ENCODE measurements around the gene EPB41L2. TPM values are rescaled to one million over a fixed set of nuclear protein-coding genes. Genes with fewer than 3 reads are reported as not detected.

EPB41L2 gene
- total RNA-seq (10 to 100 TPM in 1 of 2 experiments, 1 to 10 TPM in 1; 9.5 to 12.3 TPM), total RNA-seq (6.6 to 45.2 (median 17.0) reads per million in 172 experiments)
- 8.0 TPM for polyA plus RNA-seq (2013, experiment 1 of 2)
- polyA plus RNA-seq (2013, experiment 2 of 2): 10.7 TPM

DNA sequence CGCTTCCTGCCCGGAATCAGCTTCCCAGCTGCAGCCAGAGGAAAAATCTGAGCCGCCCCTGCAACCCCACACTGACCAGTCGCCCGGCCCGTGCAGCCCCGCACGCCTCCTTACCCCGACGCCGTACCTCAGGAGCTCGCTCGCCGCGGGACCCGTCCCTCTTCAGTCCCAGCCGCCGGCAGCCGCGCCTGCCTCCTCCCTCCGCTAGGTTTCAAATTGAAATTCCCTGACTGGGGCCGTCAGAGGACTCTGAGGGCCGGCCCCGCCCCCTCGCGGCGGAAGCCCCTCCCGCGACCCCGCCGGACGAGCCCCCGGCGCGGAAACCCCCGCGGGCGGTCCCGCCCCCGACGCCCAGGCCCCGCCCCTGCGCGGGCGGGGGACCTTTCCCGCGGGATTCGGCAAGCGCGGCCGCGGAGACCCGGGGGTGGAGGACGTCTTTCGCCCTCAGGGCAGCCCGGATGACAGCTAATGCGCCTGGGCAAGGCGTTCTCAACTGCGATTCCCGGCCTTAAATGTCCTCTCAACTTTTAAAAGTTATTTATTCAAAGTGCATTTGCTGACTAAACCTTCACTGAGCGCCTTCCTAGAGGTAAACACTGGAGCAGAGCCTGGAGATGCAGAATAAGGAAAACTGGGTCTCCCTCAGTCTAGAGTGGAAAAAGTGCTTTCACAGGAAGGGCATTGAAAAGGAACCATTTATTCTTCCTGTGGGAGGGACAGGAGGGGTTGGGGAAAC lies at the start of gene EPB41L2:
TSS of gene EPB41L2 (minus strand) at position 218 of the 736 bp plus-strand sequence. CDS start 106,760 bp downstream, outside the sequence.
- Histone ChIP-seq H3K27me3 (ENCODE audit: control insufficient read depth in 1 of 2, insufficient read depth in 2 of 2, low read length in 2 of 2) (no peaks in the 10 kb centered on the region), H3K36me3 (ENCODE audit: insufficient read depth, low read length) (no peaks in the 10 kb centered on the region), H3K4me3 (ENCODE audit: low read length) (peak within 1 kb of the TSS; percentile 86), H3K27ac (ENCODE audit: low read depth in 1 of 2, low read length in 2 of 2) (no peak within 1 kb of the TSS), H3K9me3 (ENCODE audit: control insufficient read depth in 1 of 2, insufficient read depth in 1 of 2, low read length in 2 of 2) (no peaks in the 10 kb centered on the region), H3K4me1 (ENCODE audit: insufficient read depth, low read length) (peaks cover 18% of the 10 kb centered on the region)
- Mint-ChIP-seq H3K4me1 (ENCODE audit: low read depth) (peaks cover 26% of the 10 kb centered on the region), H3K36me3 (ENCODE audit: low read depth) (no peaks in the 10 kb centered on the region), H3K27me3 (no peaks in the 10 kb centered on the region), H3K27ac (peak within 1 kb of the TSS; percentile 45), H3K9me3 (no peaks in the 10 kb centered on the region), H3K4me3 (peak within 1 kb of the TSS; percentile 91)
- CTCF ChIA-PET: no interaction called here
- POLR2A ChIA-PET: no interaction called here
- peak; percentile 88 for ATAC-seq (ENCODE audit: poor library complexity)
- intact Hi-C loops (cut with DNase I, micrococcal nuclease): loop anchor here in 1 of 2 experiments (5.0 kb wide), 2 partner anchors 54 to 564 kb away; partner anchors contain the start of gene MED23
- DNase-seq: peak; percentile 51 to 92 (median 72)
- TF ChIP-seq, protein P1, sequence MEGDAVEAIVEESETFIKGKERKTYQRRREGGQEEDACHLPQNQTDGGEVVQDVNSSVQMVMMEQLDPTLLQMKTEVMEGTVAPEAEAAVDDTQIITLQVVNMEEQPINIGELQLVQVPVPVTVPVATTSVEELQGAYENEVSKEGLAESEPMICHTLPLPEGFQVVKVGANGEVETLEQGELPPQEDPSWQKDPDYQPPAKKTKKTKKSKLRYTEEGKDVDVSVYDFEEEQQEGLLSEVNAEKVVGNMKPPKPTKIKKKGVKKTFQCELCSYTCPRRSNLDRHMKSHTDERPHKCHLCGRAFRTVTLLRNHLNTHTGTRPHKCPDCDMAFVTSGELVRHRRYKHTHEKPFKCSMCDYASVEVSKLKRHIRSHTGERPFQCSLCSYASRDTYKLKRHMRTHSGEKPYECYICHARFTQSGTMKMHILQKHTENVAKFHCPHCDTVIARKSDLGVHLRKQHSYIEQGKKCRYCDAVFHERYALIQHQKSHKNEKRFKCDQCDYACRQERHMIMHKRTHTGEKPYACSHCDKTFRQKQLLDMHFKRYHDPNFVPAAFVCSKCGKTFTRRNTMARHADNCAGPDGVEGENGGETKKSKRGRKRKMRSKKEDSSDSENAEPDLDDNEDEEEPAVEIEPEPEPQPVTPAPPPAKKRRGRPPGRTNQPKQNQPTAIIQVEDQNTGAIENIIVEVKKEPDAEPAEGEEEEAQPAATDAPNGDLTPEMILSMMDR (IDR thresholded peaks at IDR 0.05): no peak

- intact Hi-C loops (cut with DNase I, micrococcal nuclease): no loop called here
- CTCF ChIA-PET: no interaction called here
Measured at GRCh38 chr6:131112249-131112648, 49.2 kb upstream of the EPB41L2 start.

GRCh38 chr6:131107151-131107550 lies 44.1 kb upstream of the EPB41L2 start:
- DNase-seq (no peak), ATAC-seq (ENCODE audit: poor library complexity) (no peak)
- Histone ChIP-seq H3K4me3 (ENCODE audit: low read length) (no peak overlapping the region), H3K36me3 (ENCODE audit: insufficient read depth, low read length) (no peaks in the 10 kb centered on the region), H3K9me3 (ENCODE audit: control insufficient read depth in 1 of 2, insufficient read depth in 1 of 2, low read length in 2 of 2) (no peaks in the 10 kb centered on the region), H3K27me3 (ENCODE audit: control insufficient read depth in 1 of 2, insufficient read depth in 2 of 2, low read length in 2 of 2) (no peaks in the 10 kb centered on the region), H3K27ac (ENCODE audit: low read depth in 1 of 2, low read length in 2 of 2) (no peak overlapping the region), H3K4me1 (ENCODE audit: insufficient read depth, low read length) (no peaks in the 10 kb centered on the region)
- no peak overlapping the region for H3K27ac Mint-ChIP-seq
- ChIA-PET POLR2A (no interaction called here), CTCF (no interaction called here)
- H3K27me3 Mint-ChIP-seq: no peaks in the 10 kb centered on the region
- intact Hi-C loops (cut with DNase I, micrococcal nuclease): no loop called here
- no peaks in the 10 kb centered on the region for H3K4me1 Mint-ChIP-seq (ENCODE audit: low read depth)
- H3K4me3 Mint-ChIP-seq: no peak overlapping the region
- TF ChIP-seq, protein P1 (IDR thresholded peaks at IDR 0.05): no peak
- no peaks in the 10 kb centered on the region for H3K36me3 Mint-ChIP-seq (ENCODE audit: low read depth)
- H3K9me3 Mint-ChIP-seq: no peaks in the 10 kb centered on the region

More at GRCh38 chr6:131112249-131112648, 49.2 kb upstream of the EPB41L2 start:
- H3K36me3 ChIP-seq (ENCODE audit: insufficient read depth, low read length): no peaks in the 10 kb centered on the region
- H3K4me1 Mint-ChIP-seq (ENCODE audit: low read depth): no peaks in the 10 kb centered on the region
- ATAC-seq (ENCODE audit: poor library complexity) (no peak), DNase-seq (no peak)
- H3K9me3 Mint-ChIP-seq: no peaks in the 10 kb centered on the region
- no peaks in the 10 kb centered on the region for H3K27me3 ChIP-seq (ENCODE audit: control insufficient read depth in 1 of 2, insufficient read depth in 2 of 2, low read length in 2 of 2)
- H3K4me3 ChIP-seq (ENCODE audit: low read length): no peak overlapping the region
- no peak overlapping the region for H3K27ac ChIP-seq (ENCODE audit: low read depth in 1 of 2, low read length in 2 of 2)
- POLR2A ChIA-PET: no interaction called here
- no peaks in the 10 kb centered on the region for H3K36me3 Mint-ChIP-seq (ENCODE audit: low read depth)
- H3K9me3 ChIP-seq (ENCODE audit: control insufficient read depth in 1 of 2, insufficient read depth in 1 of 2, low read length in 2 of 2): no peaks in the 10 kb centered on the region
- H3K4me3 Mint-ChIP-seq: no peak overlapping the region
- no peak overlapping the region for H3K27ac Mint-ChIP-seq
- H3K27me3 Mint-ChIP-seq: no peaks in the 10 kb centered on the region
- H3K4me1 ChIP-seq (ENCODE audit: insufficient read depth, low read length): no peaks in the 10 kb centered on the region
- TF ChIP-seq, protein P1 (IDR thresholded peaks at IDR 0.05): no peak

Data from CD4-positive, alpha-beta T cell (primary cell).